ENCODE data around the gene NUPR2. TPM values are rescaled to one million over a fixed set of nuclear protein-coding genes. Genes with fewer than 3 reads are reported as not detected.
"Not testable (repeated sequence)": the region's sequence is repeated elsewhere in the genome, so short reads cannot be mapped to it uniquely, and the experiment has no call there.

The NUPR2 gene
- total and polyA plus RNA-seq, 2 of the 4 experiments (the other 2 are of a cell fraction): not detected

DNA sequence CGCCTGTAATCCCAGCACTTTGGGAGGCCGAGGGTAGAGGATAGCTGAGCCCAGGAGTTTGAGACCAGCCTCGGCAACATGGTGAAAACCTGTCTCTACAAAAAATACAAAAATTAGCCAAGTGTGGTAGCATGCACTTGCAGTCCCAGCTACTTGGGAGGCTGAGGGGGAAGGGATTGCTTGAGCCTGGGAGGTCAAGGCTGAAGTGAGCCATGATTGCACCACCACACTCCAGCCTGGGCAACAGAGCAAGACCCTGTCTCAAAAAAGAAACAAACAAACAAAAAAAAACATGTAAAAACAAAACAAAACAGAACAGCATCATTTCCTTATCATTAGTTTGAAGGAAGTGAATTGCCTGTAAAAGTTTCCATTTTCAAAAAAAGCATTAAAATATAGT, 4.0 kb downstream of the NUPR2 start:
- H3K27me3 ChIP-seq (ENCODE audit: control insufficient read depth, insufficient read depth, low read length); CTCF ChIA-PET; dilution Hi-C loops (cut with HindIII; ENCODE audit: low sequenced_read_pairs, unreplicated experiment); H4K5ac ChIP-seq (ENCODE audit: low read depth, low read length); H4K20me1 ChIP-seq (ENCODE audit: insufficient read depth, low read length); H4K91ac ChIP-seq (ENCODE audit: insufficient read depth, low read depth, low read length); H2AFZ ChIP-seq (replicated peaks; ENCODE audit: low read length, poor library complexity); H3K9ac ChIP-seq (ENCODE audit: low read depth, low read length); H3K4me3 ChIP-seq (ENCODE audit: insufficient read depth, low read depth, low read length); intact Hi-C loops (cut with micrococcal nuclease); DNase-seq; H4K8ac ChIP-seq (ENCODE audit: low read depth in 2 of 2, low read length in 2 of 2); H3K56ac ChIP-seq (ENCODE audit: extremely low read depth, insufficient read depth, low read length); H3K9me3 ChIP-seq (ENCODE audit: control insufficient read depth, insufficient read depth, low read length); H2BK15ac ChIP-seq (ENCODE audit: low read depth, low read length); H3K4me1 ChIP-seq (ENCODE audit: control insufficient read depth, insufficient read depth, low read length); in situ Hi-C loops (cut with MboI; ENCODE audit: low sequenced_read_pairs); H3K9me1 ChIP-seq (ENCODE audit: insufficient read depth, low read length); H3K18ac ChIP-seq (ENCODE audit: low read depth, low read length); H3K36me3 ChIP-seq (ENCODE audit: control insufficient read depth, insufficient read depth, low read length); H2AK5ac ChIP-seq (ENCODE audit: low read depth, low read length); H3K4ac ChIP-seq (ENCODE audit: low read depth, low read length); ATAC-seq (ENCODE audit: low read depth); H3K14ac ChIP-seq (replicated peaks; ENCODE audit: low read depth, low read length); H3K27ac ChIP-seq (ENCODE audit: insufficient read depth, low read length); BruUV-seq (replicated peaks); POLR2A ChIA-PET (ENCODE audit: unreplicated experiment); H2BK20ac ChIP-seq (ENCODE audit: low read depth, low read length); H3K79me1 ChIP-seq (ENCODE audit: low read depth in 1 of 2, low read length in 2 of 2); H3K23ac ChIP-seq (ENCODE audit: low read depth, low read length); H3K4me2 ChIP-seq (ENCODE audit: low read depth, low read length); H2BK5ac ChIP-seq (ENCODE audit: low read depth, low read length, poor library complexity, severe bottlenecking); H2AK9ac ChIP-seq (replicated peaks; ENCODE audit: low read depth, low read length, poor library complexity); H2BK120ac ChIP-seq (ENCODE audit: low read depth, low read length): not testable (repeated sequence)
- WGBS, 2 experiments (ENCODE audit: extremely low coverage in 2 of 2, insufficient read length in 1 of 2): 53% methylated on average over 2 of the region's 3 CpGs; no CpG with 5 or more reads in 1 of the 2 experiments

Measured in IMR-90 (cell line).